Muscle of leg (tissue), 11 donors: ENCODE data around the gene CCR3. TPM values are rescaled to one million over a fixed set of nuclear protein-coding genes. Genes with fewer than 3 reads are reported as not detected.

Experiments used
- DNase-seq: peaks from one replicate; pipeline ENCODE4 v3.0.0; 2013
- H3K27ac ChIP-seq: one replicate; pipeline ENCODE4 v1.5.1; 2013; ENCODE audit warnings: mild to moderate bottlenecking, low read length, control low read depth
- H3K27me3 ChIP-seq: one replicate; pipeline ENCODE4 v1.6.1; 2013; ENCODE audit warnings: low read length; ENCODE audit not compliant: control insufficient read depth, insufficient read depth
- H3K36me3 ChIP-seq: one replicate; pipeline ENCODE4 v1.6.1; 2013; ENCODE audit warnings: low read length; ENCODE audit not compliant: control insufficient read depth, insufficient read depth
- H3K4me1 ChIP-seq: one replicate; pipeline ENCODE4 v1.6.1; 2013; ENCODE audit warnings: low read length; ENCODE audit not compliant: control insufficient read depth, insufficient read depth
- H3K4me3 ChIP-seq: one replicate; pipeline ENCODE4 v1.5.1; 2013; ENCODE audit warnings: low read length, control low read depth
- H3K9me3 ChIP-seq: replicated peaks from 2 replicates; pipeline ENCODE4 v1.6.1; 2013; ENCODE audit warnings: low read depth, low read length; ENCODE audit not compliant: control insufficient read depth
- WGBS: methylation state at CpG from one replicate; pipeline ENCODE4 v1.1.5; 2013; ENCODE audit warnings: missing lambda C conversion rate; ENCODE audit not compliant: insufficient coverage; 5-methylcytosine and 5-hydroxymethylcytosine counted together
- polyA plus RNA-seq, 8 donors: library from polyadenylated mRNA; unstranded; fragments of 120-200 nt; gene quantifications; one replicate each; pipeline versions ENCODE4 v1.2.1 to v1.2.3, GENCODE V29; 2013; ENCODE audit warnings: inconsistent platforms in 1 of 8, low replicate concordance in 1 of 8; ENCODE audit not compliant: insufficient read length in 8 of 8, insufficient read depth in 1 of 8
- total RNA-seq: library from RNA; stranded (reverse); fragments of 120-200 nt; gene quantifications from one replicate; pipeline ENCODE4 v1.2.4, GENCODE V29; 2013

The CCR3 gene
- total and polyA plus RNA-seq, 9 donors, result not detected

DNA sequence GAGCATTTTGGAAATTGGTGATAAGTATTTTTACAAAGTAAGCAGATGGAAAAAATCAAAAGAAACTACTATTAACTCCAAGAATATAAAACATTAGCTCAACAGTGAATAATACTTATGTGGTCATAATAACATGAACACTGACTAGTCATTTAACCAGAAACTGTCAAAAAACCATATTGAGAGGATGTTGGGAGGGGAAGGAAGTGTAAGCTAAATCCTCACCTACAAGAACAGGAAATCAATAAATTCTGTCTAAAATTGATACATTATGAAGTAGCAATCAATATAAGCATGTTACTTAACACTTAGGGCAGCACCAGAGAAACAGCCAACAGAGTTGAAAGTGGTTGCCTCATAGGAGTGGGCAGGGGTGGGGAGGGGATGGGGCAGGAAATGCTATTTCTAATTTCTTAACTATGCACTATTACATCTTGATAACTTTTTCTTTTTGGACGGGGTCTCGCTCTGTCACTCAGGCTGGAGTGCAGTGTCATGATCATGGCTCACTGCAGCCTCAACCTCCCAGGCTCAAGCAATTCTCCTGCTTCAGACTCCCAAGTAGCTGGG, 41.7 kb downstream of the CCR3 start:
- DNase-seq, result no peak
- Histone ChIP-seq H3K27me3 (no peaks in the 10 kb centered on the region), H3K36me3 (no peaks in the 10 kb centered on the region), H3K4me3 (no peak overlapping the region), H3K4me1 (no peaks in the 10 kb centered on the region), H3K9me3 (peaks cover 4% of the 10 kb centered on the region), H3K27ac (no peak overlapping the region)
- WGBS, result 100% methylated on average over 2 of the region's 2 CpGs

DNA sequence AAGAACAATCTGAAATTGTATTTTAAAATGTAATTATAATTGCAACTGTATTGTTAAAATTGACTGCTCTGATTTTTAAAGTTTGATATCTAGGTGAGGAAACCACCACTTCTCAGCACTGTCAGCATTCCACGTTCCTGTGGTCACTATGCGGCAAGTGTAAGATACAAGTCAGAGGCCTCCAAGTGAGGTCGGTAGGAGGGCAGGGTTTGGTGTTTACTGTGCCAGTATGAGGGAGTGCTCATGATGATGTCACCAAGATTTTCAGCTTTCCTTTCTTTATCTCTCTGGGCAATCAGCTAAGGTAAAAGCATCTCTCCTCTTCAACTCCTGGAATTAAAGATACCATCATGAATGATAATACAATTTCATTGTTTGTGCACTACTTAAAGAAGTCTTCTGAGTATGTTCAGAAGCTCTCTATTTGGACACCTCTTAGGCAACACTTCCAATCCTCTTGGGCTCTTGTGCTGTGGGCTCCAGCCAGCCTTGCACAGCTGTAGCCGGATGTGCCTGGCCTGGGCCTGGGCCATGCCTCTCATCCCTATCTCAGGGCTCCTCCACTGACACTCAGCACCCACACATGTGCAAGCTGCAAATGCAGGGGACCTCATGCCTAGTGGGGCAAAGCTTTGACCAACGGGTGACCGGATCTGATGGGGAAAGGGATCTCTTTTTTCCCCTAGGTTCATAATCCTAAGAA, 42.9 kb downstream of the CCR3 start:
- WGBS, result 78% methylated on average over 1 of the region's 6 CpGs

DNA sequence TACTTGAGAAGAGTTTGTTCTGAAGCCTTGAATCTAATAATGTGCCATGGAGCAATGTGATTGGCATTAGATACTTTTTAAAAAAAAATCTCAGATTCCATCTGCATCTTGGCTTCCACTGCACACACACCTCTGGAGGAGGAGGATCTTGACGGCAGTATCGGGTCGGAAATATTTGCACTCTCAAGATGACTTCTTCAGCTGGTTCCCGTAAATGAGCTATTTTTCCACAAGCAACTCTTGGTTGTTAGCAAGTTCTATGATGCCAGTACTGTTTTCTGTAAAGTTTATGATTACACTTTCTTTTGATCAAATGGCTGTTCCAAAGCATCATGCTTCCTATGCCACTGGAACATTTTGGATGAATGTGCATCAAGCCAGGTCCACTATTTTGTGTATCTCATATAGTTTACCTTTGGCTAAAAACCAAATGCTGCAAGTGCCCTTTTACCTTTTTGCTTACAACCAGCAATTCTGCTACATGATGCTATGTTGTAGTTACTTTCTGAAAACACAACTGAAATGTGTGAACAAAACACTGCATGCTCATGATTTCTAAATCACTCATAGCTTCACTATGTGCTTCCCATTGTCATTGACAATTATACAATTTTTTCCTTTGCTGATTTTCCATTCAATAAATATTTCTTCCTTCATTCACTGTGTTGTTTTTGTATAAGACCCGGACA, 43.8 kb downstream of the CCR3 start:
- H3K4me3 ChIP-seq, result no peak overlapping the region
- H3K4me1 ChIP-seq, result no peaks in the 10 kb centered on the region
- H3K36me3 ChIP-seq, result no peaks in the 10 kb centered on the region
- no peaks in the 10 kb centered on the region for H3K27me3 ChIP-seq
- no peaks in the 10 kb centered on the region for H3K9me3 ChIP-seq
- WGBS, result no CpG with 5 or more reads among the region's 5 CpGs
- H3K27ac ChIP-seq, result no peak overlapping the region
- no peak for DNase-seq

More for the DNA sequence above, 42.9 kb downstream of the CCR3 start:
- DNase-seq, result no peak
- no peaks in the 10 kb centered on the region for H3K27me3 ChIP-seq
- H3K9me3 ChIP-seq, result no peaks in the 10 kb centered on the region
- no peak overlapping the region for H3K27ac ChIP-seq
- H3K4me1 ChIP-seq, result no peaks in the 10 kb centered on the region
- no peaks in the 10 kb centered on the region for H3K36me3 ChIP-seq
- H3K4me3 ChIP-seq, result no peak overlapping the region

DNA sequence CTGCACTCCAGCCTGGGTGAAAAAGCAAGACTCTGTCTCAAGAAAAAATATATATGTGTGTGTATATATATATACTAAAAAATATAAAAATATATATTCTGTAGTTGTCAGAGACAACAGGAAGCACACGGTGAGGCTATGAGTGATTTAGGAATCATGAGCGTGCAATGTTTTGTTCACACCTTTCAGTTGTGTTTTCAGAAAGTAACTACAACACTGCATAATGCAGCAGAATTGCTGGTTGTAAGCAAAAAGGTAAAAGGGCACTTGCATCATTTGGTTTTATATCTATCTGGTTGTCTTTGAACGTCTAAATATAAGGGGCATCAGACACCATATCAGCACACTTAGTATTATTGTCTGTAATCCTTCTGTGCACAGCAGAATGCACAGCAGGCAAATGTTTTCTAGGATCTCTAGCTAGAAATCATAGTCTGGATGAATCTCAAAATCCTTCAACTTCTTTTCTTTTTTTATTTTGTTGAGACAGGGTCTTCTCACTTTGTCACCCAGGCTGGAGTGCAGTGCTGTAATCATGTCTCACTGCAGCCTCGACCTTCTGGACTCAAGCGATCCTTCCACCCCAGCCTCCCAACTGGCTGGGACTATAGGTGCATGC, 44.8 kb downstream of the CCR3 start:
- no peaks in the 10 kb centered on the region for H3K9me3 ChIP-seq
- H3K27me3 ChIP-seq, result no peaks in the 10 kb centered on the region
- H3K4me3 ChIP-seq, result no peak overlapping the region
- no CpG with 5 or more reads among the region's 5 CpGs for WGBS
- no peaks in the 10 kb centered on the region for H3K36me3 ChIP-seq
- H3K27ac ChIP-seq, result no peak overlapping the region
- no peaks in the 10 kb centered on the region for H3K4me1 ChIP-seq
- DNase-seq, result no peak

DNA sequence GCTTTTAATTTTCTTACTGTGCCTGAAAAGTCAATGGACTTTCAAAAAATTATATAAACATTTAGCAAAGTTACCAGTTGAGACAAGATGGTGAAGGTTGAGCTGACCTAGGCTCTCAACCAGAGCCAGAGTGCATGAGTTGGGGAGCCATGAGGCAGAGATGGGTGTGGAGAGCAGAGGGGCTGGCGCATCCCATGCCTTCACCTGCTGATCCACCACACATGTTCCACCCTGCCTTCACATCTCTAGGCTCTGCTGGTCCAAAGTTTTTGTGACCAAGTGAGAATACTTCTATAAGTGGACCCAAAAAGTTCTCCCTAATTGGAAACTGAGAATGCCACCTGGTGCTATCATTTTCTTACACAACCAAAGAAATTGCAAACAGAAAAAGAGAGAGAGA, 47.3 kb downstream of the CCR3 start:
- no CpG with 5 or more reads among the region's 1 CpG for WGBS
- no peak overlapping the region for H3K27ac ChIP-seq

DNA sequence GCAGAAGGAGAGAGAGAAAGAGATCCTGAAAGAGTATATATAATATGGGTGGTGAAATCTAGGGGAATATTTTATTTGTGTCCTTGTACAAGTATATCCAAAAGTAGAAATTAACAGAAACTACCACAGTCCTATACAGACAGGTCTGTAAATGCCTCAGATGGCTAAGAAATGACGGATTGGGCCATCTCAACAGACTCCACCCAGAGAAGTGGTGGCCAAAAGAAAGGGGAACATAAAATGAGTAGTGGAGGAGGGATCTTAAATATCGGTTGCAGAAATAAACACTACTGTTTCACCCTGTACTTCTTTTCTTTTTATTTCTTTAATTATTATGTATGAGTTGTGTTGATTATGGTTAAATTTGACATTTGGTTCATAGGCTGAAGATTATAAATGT, 47.7 kb downstream of the CCR3 start:
- H3K4me1 ChIP-seq, result no peaks in the 10 kb centered on the region
- H3K4me3 ChIP-seq, result no peak overlapping the region
- no peaks in the 10 kb centered on the region for H3K27me3 ChIP-seq
- H3K9me3 ChIP-seq, result no peaks in the 10 kb centered on the region
- DNase-seq, result no peak
- no peaks in the 10 kb centered on the region for H3K36me3 ChIP-seq
- no CpG with 5 or more reads among the region's 2 CpGs for WGBS
- H3K27ac ChIP-seq, result no peak overlapping the region

More for the DNA sequence above, 47.3 kb downstream of the CCR3 start:
- H3K36me3 ChIP-seq, result no peaks in the 10 kb centered on the region
- H3K4me1 ChIP-seq, result no peaks in the 10 kb centered on the region
- DNase-seq, result no peak
- H3K4me3 ChIP-seq, result no peak overlapping the region
- no peaks in the 10 kb centered on the region for H3K9me3 ChIP-seq
- no peaks in the 10 kb centered on the region for H3K27me3 ChIP-seq

DNA sequence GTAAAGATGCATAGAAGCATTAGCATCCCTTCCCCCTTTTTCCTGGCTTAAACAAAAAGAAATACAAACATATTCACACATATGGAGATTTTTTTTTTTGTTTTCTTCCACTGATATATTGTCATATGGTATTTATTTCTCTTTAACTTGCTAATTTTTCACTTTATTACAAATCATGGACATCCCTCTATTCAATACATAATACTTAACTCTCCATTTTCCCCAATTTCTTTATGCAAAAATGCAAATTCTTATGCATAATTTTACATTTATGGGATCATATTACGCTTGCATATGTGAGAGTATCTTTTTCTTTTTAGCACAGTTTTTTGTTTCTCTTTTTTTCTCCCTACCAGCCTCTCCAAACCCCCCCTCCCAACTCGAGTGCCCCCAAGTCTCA, 48.8 kb downstream of the CCR3 start:
- no peak overlapping the region for H3K27ac ChIP-seq
- H3K36me3 ChIP-seq, result no peaks in the 10 kb centered on the region
- H3K9me3 ChIP-seq, result no peaks in the 10 kb centered on the region
- no peak overlapping the region for H3K4me3 ChIP-seq
- no peaks in the 10 kb centered on the region for H3K4me1 ChIP-seq
- no peak for DNase-seq
- H3K27me3 ChIP-seq, result no peaks in the 10 kb centered on the region
- WGBS, result 43% methylated on average over 1 of the region's 2 CpGs

DNA sequence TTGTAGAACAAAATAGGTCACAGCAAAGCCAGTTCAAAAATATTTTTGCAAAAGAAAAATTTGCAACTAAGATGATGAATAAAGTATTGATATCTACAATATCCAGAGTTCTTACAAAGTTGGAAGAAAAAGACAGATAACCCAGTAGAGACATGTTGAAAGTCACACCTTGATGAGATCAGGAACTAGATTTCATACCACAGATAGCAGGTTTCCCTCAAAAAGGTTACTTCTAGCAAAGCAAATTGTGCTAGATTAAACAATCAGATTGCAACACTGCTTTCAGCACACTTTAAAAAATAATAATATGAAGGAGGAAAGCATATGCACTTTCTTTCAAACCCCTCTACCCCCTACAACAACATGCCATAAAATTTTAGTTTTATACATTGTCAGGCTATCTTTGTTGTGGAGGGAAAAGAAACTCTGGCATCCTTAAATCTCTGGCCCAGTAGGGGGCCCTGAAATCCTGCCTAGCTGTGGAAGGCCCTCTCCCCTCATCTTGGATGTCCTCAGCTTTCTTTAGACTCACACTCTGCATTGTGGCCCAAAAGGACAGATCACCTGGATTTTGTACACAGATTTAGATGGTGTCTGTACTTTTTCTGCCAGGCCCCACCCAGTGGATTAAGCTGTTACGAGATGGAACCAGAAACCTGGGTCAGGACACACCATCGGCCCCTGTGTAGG, 50.9 kb downstream of the CCR3 start:
- WGBS, result 67% methylated on average over 2 of the region's 2 CpGs
- no peak overlapping the region for H3K4me3 ChIP-seq
- H3K4me1 ChIP-seq, result no peaks in the 10 kb centered on the region
- H3K27me3 ChIP-seq, result no peaks in the 10 kb centered on the region
- H3K9me3 ChIP-seq, result no peaks in the 10 kb centered on the region
- no peak for DNase-seq
- no peaks in the 10 kb centered on the region for H3K36me3 ChIP-seq
- H3K27ac ChIP-seq, result no peak overlapping the region

DNA sequence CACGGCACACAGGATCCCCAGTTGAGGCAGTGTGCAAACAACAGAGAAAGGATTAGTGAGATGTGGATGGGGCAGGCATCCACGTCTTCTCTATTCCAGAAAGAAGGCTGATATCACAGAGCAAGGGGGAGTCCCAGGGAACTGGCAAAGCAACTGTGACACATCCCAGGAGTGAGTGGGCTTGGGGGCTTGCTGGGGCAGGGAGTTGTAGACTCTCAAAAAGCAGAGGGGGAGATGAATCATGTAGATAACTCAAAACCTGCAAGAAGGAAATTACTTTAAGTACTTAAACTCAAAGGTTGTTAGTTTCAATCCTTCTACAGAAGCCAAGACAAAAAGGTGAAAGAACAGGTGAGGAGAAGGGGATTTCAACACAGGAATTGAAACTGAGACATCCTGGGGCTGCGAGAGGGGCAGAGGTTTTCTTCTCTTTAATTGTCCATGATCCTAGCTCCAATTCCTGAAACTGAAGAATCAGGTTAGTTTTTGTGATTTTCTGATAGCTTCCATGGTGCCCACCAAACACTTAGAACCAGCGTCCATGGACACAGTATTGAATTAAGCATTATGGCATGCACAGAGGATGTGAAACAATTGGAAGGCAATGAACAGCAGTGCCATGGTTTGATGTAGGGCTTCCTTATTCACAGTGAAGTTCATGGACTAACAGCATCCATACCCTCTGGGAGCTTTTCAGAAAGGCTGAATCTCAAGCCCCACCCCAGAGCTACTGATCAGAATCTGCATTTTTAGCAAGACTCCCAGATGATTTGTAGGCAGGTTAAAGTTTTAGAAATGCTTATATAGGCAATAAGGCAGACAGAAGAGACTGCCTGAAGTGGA, 52.0 kb downstream of the CCR3 start:
- Histone ChIP-seq H3K4me3 (no peak overlapping the region), H3K27ac (no peak overlapping the region), H3K36me3 (no peaks in the 10 kb centered on the region), H3K4me1 (no peaks in the 10 kb centered on the region), H3K27me3 (no peaks in the 10 kb centered on the region), H3K9me3 (no peaks in the 10 kb centered on the region)
- no peak for DNase-seq
- 69% methylated on average over 3 of the region's 4 CpGs for WGBS
